ENCODE measurements around the gene HOGA1.

GRCh38 chr10:97566336-97566996 lies 17.7 kb upstream of the HOGA1 start:
- TF ChIP-seq CTCF (IDR thresholded peaks at IDR 0.05) (no peak), POLR2A (IDR thresholded peaks at IDR 0.05) (no peak)
